A549 (cell line): ENCODE data around the gene TTC16. TPM values are rescaled to one million over a fixed set of nuclear protein-coding genes. Genes with fewer than 3 reads are reported as not detected.

Experiments used
- ATAC-seq, 2 experiments: fragments of 200-7000 bp in 1 of 2; fragments of >200 bp in 1 of 2; cut with Nextera tagmentation in 1 of 2; cut with Tn5 transposase in 1 of 2; 3 replicates each; pipeline versions ENCODE4 v1.8.0 to v1.9.1; 2018 to 2020; ENCODE audit warnings: mild to moderate bottlenecking in 1 of 2, moderate library complexity in 1 of 2
- CTCF ChIA-PET: fragments of 300-600 bp; sonication (Branson Sonifier 250); formaldehyde crosslinking; extraction: SDS; loops from one replicate; lab custom pipeline; 2021; ENCODE audit warnings: antibody characterized with exemption, inconsistent platforms; lab: Yijun Ruan, JAX
- POLR2A ChIA-PET: fragments of 350-600 bp; formaldehyde crosslinking; extraction: SDS; loops from one replicate; lab custom pipeline; 2021; ENCODE audit warnings: antibody characterized with exemption, inconsistent platforms; lab: Yijun Ruan, JAX
- DNase-seq, 2 experiments: peaks; one replicate each; pipeline versions ENCODE4 v3.0.0 to v3.0.0-alpha.2; 2011 to 2016; ENCODE audit warnings: low read depth in 1 of 2, low spot score in 1 of 2
- FAIRE-seq: peaks from 2 replicates; lab custom pipeline; 2011; peaks lifted over from hg19 to GRCh38; lab: Jason Lieb, UNC
- H3K27ac ChIP-seq, 2 experiments: fragments of >200 bp; sonication (Bioruptor Twin); formaldehyde crosslinking; 3 replicates each; pipeline ENCODE4 v1.5.1; 2016 to 2017
- H3K4me1 ChIP-seq: fragments of >200 bp; sonication (Bioruptor Twin); formaldehyde crosslinking; 3 replicates; pipeline ENCODE4 v1.6.1; 2016
- H3K4me2 ChIP-seq: fragments of >200 bp; sonication (Bioruptor Twin); formaldehyde crosslinking; 3 replicates; pipeline ENCODE4 v1.6.1; 2016
- H3K4me3 ChIP-seq: fragments of >200 bp; sonication (Bioruptor Twin); formaldehyde crosslinking; 3 replicates; pipeline ENCODE4 v1.5.1; 2016
- H3K9me3 ChIP-seq: fragments of >200 bp; sonication (Bioruptor Twin); formaldehyde crosslinking; 3 replicates; pipeline ENCODE4 v1.6.1; 2016
- ATOH8 ChIP-seq: fragments of 250-450 bp; sonication (Bioruptor Pico); IDR thresholded peaks from 2 replicates; pipeline ENCODE4 v1.5.0; 2020; ENCODE audit warnings: low read depth, mild to moderate bottlenecking, moderate library complexity
- CHD2 ChIP-seq: fragments of 150-350 bp; IDR thresholded peaks from 2 replicates; pipeline ENCODE4 v1.6.1; 2014; ENCODE audit warnings: low read length; ENCODE audit not compliant: partially characterized antibody
- FOXS1 ChIP-seq: fragments of 250-450 bp; sonication (Bioruptor Pico); IDR thresholded peaks from 2 replicates; pipeline ENCODE4 v1.5.0; 2020; ENCODE audit warnings: mild to moderate bottlenecking, moderate library complexity
- HOXA7 ChIP-seq: fragments of 250-450 bp; sonication (Bioruptor Pico); IDR thresholded peaks from 2 replicates; pipeline ENCODE4 v1.5.0; 2020; ENCODE audit warnings: mild to moderate bottlenecking, moderate library complexity
- JUNB ChIP-seq: fragments of >200 bp; sonication (Bioruptor Twin); formaldehyde crosslinking; IDR thresholded peaks from 2 replicates; pipeline ENCODE4 v1.6.1; 2016
- KDM1A ChIP-seq: fragments of 200-600 bp; sonication (generic); IDR thresholded peaks from 2 replicates; pipeline ENCODE4 v1.6.1; 2016; ENCODE audit warnings: low read depth, mild to moderate bottlenecking
- MAFK ChIP-seq: fragments of 450-650 bp; IDR thresholded peaks from 2 replicates; pipeline ENCODE4 v1.6.1; 2014; ENCODE audit not compliant: partially characterized antibody
- NFE2L2 ChIP-seq: fragments of 150-350 bp; conservative IDR thresholded peaks from 2 replicates; pipeline ENCODE4 v1.6.1; 2014; ENCODE audit warnings: low read length
- NR3C1 ChIP-seq: fragments of >200 bp; sonication (Bioruptor Twin); formaldehyde crosslinking; IDR thresholded peaks from 3 replicates; pipeline ENCODE4 v1.6.1; 2017
- REST ChIP-seq: fragments of 200-600 bp; sonication (generic); IDR thresholded peaks from 2 replicates; pipeline ENCODE4 v1.6.1; 2016; ENCODE audit warnings: antibody characterized with exemption, mild to moderate bottlenecking, moderate library complexity
- WGBS: methylation state at CpG from one replicate; pipeline ENCODE4 v1.1.6; 2017; ENCODE audit errors: missing lambda C conversion rate; 5-methylcytosine and 5-hydroxymethylcytosine counted together
- polyA plus RNA-seq, 4 experiments: library from polyadenylated mRNA; depleted of rRNA in 3 of 4; stranded (reverse); fragments of >200 nt; fragmentation: RNase III in 1 of 4; extraction: RNeasy Plus Mini Kit Qiagen cat#74134 plus additional on column Dnase treatment in 1 of 4; gene quantifications; 2 replicates in 3 of 4; 3 replicates in 1 of 4; pipeline ENCODE4 v1.2.3, GENCODE V29; 2011 to 2017

Gene TTC16
- polyA plus RNA-seq, 2 of the 4 experiments (the other 2 are of a cell fraction), result not detected

- ChIA-PET CTCF (interaction anchor here (1.3 to 15.5 kb wide), 7 partner anchors 16 to 357 kb away, joined by 3 to 157 read pairs (median 6); partner anchors contain the start of genes CDK9, SH2D3C and TOR2A), POLR2A (no interaction called here)
- H3K4me2 ChIP-seq, result no peak overlapping the region
- peaks cover 4% of the 10 kb centered on the region; the same call in 1 of the 3 replicates for H3K4me1 ChIP-seq
- no peak for ATAC-seq
- no peak overlapping the region for H3K4me3 ChIP-seq
- no peaks in the 10 kb centered on the region for H3K9me3 ChIP-seq
- 43% methylated on average over 12 of the region's 13 CpGs for WGBS
- FAIRE-seq, result no peak
- no peak overlapping the region for H3K27ac ChIP-seq
- no peak for DNase-seq
- TF ChIP-seq NFE2L2 (no peak), JUNB (no peak), ATOH8 (CRISPR knock-in tag) (no peak), REST (no peak), MAFK (no peak), CHD2 (no peak)
Measured at GRCh38 chr9:127767909-127768331, 52.0 kb downstream of the TTC16 start.

GRCh38 chr9:127768698-127769097 lies 52.8 kb downstream of the TTC16 start:
- no peak for DNase-seq
- H3K4me1 ChIP-seq, result peaks cover 4% of the 10 kb centered on the region; the same call in 1 of the 3 replicates
- H3K4me3 ChIP-seq, result no peak overlapping the region
- TF ChIP-seq NR3C1, result no peak
- ChIA-PET CTCF (interaction anchor here (1.1 to 15.5 kb wide), 5 partner anchors 15 to 179 kb away, joined by 3 to 157 read pairs (median 15); partner anchors contain the start of genes CDK9, SH2D3C and TOR2A), POLR2A (no interaction called here)
- no peaks in the 10 kb centered on the region for H3K9me3 ChIP-seq
- no peak for ATAC-seq
- no peak for FAIRE-seq
- 73% methylated on average over 8 of the region's 8 CpGs for WGBS
- no peak overlapping the region for H3K27ac ChIP-seq
- H3K4me2 ChIP-seq, result no peak overlapping the region

GRCh38 chr9:127769101-127769500 lies 53.2 kb downstream of the TTC16 start:
- no peaks in the 10 kb centered on the region for H3K9me3 ChIP-seq
- POLR2A ChIA-PET, result no interaction called here
- peaks cover 4% of the 10 kb centered on the region; the same call in 1 of the 3 replicates for H3K4me1 ChIP-seq
- H3K4me2 ChIP-seq, result no peak overlapping the region
- no peak overlapping the region for H3K4me3 ChIP-seq
- no peak overlapping the region for H3K27ac ChIP-seq
- TF ChIP-seq KDM1A (peak; percentile 64; the same call in 1 of the 2 replicates), HOXA7 (CRISPR knock-in tag) (no peak)
- DNase-seq (no peak), FAIRE-seq (no peak), ATAC-seq (no peak)
- CTCF ChIA-PET, result interaction anchor here (1.1 to 15.5 kb wide), 5 partner anchors 15 to 179 kb away, joined by 3 to 157 read pairs (median 17); partner anchors contain the start of genes CDK9, SH2D3C and TOR2A
- 90% methylated on average over 5 of the region's 5 CpGs for WGBS

GRCh38 chr9:127769929-127770582 lies 54.2 kb downstream of the TTC16 start:
- POLR2A ChIA-PET, result interaction anchor here (0.6 kb wide), 2 partner anchors 63 to 299 kb away, joined by 3 to 4 read pairs; no protein-coding TSS in a partner anchor
- no peak for FAIRE-seq
- Histone ChIP-seq H3K4me3 (no peak overlapping the region), H3K4me2 (no peak overlapping the region; the same call in 2 of the 3 replicates), H3K27ac (no peak overlapping the region)
- no peak for ATAC-seq
- no peak for TF ChIP-seq FOXS1 (CRISPR knock-in tag)
- no peak for TF ChIP-seq HOXA7 (CRISPR knock-in tag)
- TF ChIP-seq, all 56 proteins: peak for 0
- Histone ChIP-seq H3K4me1 (peaks cover 4% of the 10 kb centered on the region; the same call in 1 of the 3 replicates), H3K9me3 (no peaks in the 10 kb centered on the region)
- CTCF ChIA-PET, result interaction anchor here (0.9 to 15.5 kb wide), 8 partner anchors 14 to 154 kb away, joined by 3 to 157 read pairs (median 11); partner anchors contain the start of genes CDK9, SH2D3C and TOR2A
- DNase-seq, result no peak
- 68% methylated on average over 4 of the region's 4 CpGs for WGBS
